GM10266 (cell line): Measurements from ENCODE around the gene PDCD11.
"Not testable (repeated sequence)": the region's sequence is repeated elsewhere in the genome, so short reads cannot be mapped to it uniquely, and the experiment has no call there.

Experiments
- DNase-seq: peaks from one replicate; pipeline ENCODE4 v3.0.0; 2012; ENCODE audit errors: extremely low spot score
- CTCF ChIP-seq: IDR thresholded peaks from 2 replicates; pipeline ENCODE4 v1.5.1; 2012; ENCODE audit warnings: mild to moderate bottlenecking, low read depth; ENCODE audit not compliant: control insufficient read depth, insufficient read depth; ENCODE audit errors: missing control alignments

Gene PDCD11

GRCh38 chr10:103396067-103396788, at the start of gene PDCD11, which contains the start of gene ATP5MK:
Gene PDCD11 (plus strand): TSS chr10:103396626. CDS start chr10:103398427, 1,801 bp downstream.
Gene ATP5MK (minus strand): TSS chr10:103396475. CDS start chr10:103392457, 4,018 bp downstream.
- TF ChIP-seq CTCF: peak; percentile 20

GRCh38 chr10:103350175-103350516, 46.3 kb upstream of the PDCD11 start:
- DNase-seq: no peak

More at GRCh38 chr10:103396067-103396788, at the start of gene PDCD11, which contains the start of gene ATP5MK:
- peak; percentile 91 for DNase-seq

GRCh38 chr10:103350517-103351260, 45.7 kb upstream of the PDCD11 start, which contains the start of gene PCGF6:
Gene PCGF6 (minus strand): TSS chr10:103351140. CDS start chr10:103351066, 74 bp downstream.
- DNase-seq: peak; percentile 95
- TF ChIP-seq CTCF: no peak

More at GRCh38 chr10:103350175-103350516, 46.3 kb upstream of the PDCD11 start:
- TF ChIP-seq CTCF: no peak

- TF ChIP-seq CTCF: no peak
- DNase-seq: no peak
Observed at GRCh38 chr10:103353281-103353680, 43.1 kb upstream of the PDCD11 start.

GRCh38 chr10:103354567-103354966, 41.9 kb upstream of the PDCD11 start:
- not testable (repeated sequence) for DNase-seq

GRCh38 chr10:103355906-103356599, 40.4 kb upstream of the PDCD11 start:
- TF ChIP-seq CTCF: no peak
- no peak for DNase-seq

GRCh38 chr10:103359493-103359892, 36.9 kb upstream of the PDCD11 start:
- not testable (repeated sequence) for DNase-seq

GRCh38 chr10:103360791-103361190, 35.6 kb upstream of the PDCD11 start:
- DNase-seq: not testable (repeated sequence)
